Mesodermal cell (in vitro differentiated cells): ENCODE results near the gene TUBB8.
"Not testable (repeated sequence)": the region's sequence is repeated elsewhere in the genome, so short reads cannot be mapped to it uniquely, and the experiment has no call there.

Source experiments
- H3K27ac ChIP-seq: 2 replicates; pipeline ENCODE4 v1.7.0; 2013; ENCODE audit warnings: mild to moderate bottlenecking, low read depth, low read length, moderate library complexity; ENCODE audit not compliant: severe bottlenecking
- H3K36me3 ChIP-seq: 2 replicates; pipeline ENCODE4 v1.7.1; 2013; ENCODE audit warnings: mild to moderate bottlenecking, low read length, moderate library complexity; ENCODE audit not compliant: control insufficient read depth, insufficient read depth
- H3K4me1 ChIP-seq: one replicate; pipeline ENCODE4 v1.7.1; 2013; ENCODE audit warnings: mild to moderate bottlenecking, low read length; ENCODE audit not compliant: insufficient read depth, control insufficient read depth, poor library complexity, severe bottlenecking
- H3K4me3 ChIP-seq: 2 replicates; pipeline ENCODE4 v1.7.0; 2013; ENCODE audit warnings: low read length, control low read depth, mild to moderate bottlenecking; ENCODE audit not compliant: insufficient read depth, poor library complexity, severe bottlenecking; ENCODE audit errors: extremely low read depth
- H3K9me3 ChIP-seq: 2 replicates; pipeline ENCODE4 v1.7.1; 2013; ENCODE audit warnings: mild to moderate bottlenecking, low read length, moderate library complexity; ENCODE audit not compliant: control insufficient read depth
- WGBS, 2 experiments: methylation state at CpG; one replicate each; pipeline ENCODE4 v1.1.5; 2013; ENCODE audit warnings: missing lambda C conversion rate in 2 of 2; ENCODE audit not compliant: insufficient coverage in 2 of 2; 5-methylcytosine and 5-hydroxymethylcytosine counted together

The TUBB8 gene

DNA sequence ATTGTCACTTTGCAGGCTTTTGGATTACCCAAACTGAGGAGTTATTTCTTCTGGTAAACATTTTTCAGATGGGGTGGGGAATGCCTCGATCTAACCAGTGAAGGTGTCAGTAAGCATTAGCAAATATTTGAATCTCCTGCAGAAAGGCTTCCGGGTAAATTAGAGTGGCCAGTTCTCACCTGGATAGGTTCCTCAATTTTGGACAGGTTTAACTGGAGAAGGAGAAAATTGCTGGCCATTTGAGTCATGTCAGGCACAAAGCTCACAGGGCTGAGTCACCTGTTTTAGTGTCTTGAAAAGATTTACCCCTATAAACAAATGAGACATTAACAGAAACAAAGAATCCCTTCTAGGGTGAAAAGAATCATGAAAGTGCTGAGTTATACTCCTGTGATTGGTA is 830 bp upstream of the TUBB8 start:
- not testable (repeated sequence) for H3K27ac ChIP-seq, H3K4me1 ChIP-seq, H3K9me3 ChIP-seq, H3K36me3 ChIP-seq, H3K4me3 ChIP-seq
- 68 to 86% methylated on average over 2 of the region's 2 CpGs for WGBS, 2 experiments

DNA sequence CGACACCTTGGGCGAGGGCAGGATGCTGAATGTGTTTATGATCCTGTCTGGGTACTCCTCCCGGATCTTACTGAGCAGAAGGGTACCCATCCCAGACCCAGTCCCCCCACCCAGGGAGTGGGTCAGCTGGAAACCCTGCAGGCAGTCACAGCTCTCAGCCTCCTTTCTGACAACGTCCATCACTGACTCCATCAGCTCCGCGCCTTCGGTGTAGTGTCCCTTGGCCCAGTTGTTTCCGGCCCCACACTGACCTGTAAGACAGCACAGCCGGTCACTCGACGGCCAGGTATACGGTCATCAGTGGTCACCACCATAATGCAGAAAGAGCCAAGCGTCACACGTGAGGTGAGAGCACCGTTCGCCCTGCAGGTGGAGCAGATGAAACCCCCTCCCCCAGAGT is 1.2 kb downstream of the TUBB8 start:
- H3K27ac ChIP-seq, H3K9me3 ChIP-seq, H3K4me1 ChIP-seq, H3K36me3 ChIP-seq, H3K4me3 ChIP-seq: not testable (repeated sequence)
- WGBS, 2 experiments = 85 to 93% methylated on average over 7 to 8 of the region's 16 CpGs

DNA sequence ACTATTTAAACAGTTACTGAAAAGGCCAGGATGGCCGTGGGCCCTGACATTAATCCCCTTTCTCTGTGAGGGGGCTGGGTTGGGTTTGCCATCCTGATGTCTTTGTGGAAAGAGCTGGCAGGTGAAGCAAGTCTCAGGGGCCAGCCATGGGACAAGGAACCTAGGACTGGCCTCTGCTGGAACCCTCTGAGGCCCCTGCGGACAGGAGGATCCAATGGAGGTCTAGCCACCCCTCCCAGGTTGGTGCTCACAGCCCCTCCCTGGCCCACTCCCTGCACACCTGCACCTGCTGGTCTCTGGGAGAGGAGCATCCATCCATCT is 35.8 kb downstream of the TUBB8 start:
- not testable (repeated sequence) for H3K9me3 ChIP-seq, H3K27ac ChIP-seq, H3K4me3 ChIP-seq, H3K4me1 ChIP-seq, H3K36me3 ChIP-seq
- 60% methylated on average over 1 of the region's 2 CpGs; no CpG with 5 or more reads in 1 of the 2 experiments for WGBS, 2 experiments

DNA sequence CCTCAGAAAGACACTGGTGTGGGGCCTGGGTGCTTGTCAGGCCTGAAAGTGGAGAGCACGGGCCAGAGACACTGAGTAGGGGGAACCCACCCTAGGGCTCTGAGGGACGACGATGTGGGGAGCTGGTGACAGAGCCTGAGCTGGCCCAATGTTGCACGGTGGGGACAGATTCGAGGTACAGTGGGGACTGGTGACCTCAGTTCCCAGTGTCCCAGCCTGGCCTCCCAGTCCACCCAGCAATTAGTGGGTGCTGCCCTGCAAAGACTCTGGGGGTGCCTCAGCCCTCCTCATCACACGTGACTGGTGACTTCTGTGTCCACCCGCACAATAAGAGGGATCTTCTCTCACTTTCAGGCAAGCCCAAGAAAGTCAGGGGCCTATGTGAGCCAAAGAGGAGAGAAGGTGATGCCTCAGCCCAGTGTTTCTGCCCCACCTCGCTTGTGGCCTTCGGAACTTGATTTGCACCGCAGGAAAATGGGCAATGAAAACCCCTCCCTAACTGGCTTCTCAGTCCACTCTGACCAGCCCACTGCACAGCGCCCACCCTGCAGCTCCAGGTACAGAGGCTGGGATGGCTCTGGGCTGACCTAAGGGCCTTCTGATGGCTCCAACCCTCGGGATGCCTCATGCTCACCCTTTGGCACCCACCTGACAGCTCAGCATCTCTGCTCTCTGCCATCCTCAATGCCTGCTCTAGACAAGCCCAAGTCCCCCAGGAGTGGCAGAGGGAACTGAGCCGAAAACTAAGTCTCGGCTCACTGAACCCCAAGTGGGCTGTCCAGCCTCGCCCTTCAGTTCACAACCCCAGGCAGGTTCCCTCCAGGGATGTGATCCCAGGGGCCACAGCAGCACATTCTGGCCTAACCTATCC is 36.4 kb downstream of the TUBB8 start:
- H3K9me3 ChIP-seq, H3K4me3 ChIP-seq, H3K36me3 ChIP-seq, H3K27ac ChIP-seq, H3K4me1 ChIP-seq: not testable (repeated sequence)
- 100% methylated on average over 1 of the region's 15 CpGs; no CpG with 5 or more reads in 1 of the 2 experiments for WGBS, 2 experiments

DNA sequence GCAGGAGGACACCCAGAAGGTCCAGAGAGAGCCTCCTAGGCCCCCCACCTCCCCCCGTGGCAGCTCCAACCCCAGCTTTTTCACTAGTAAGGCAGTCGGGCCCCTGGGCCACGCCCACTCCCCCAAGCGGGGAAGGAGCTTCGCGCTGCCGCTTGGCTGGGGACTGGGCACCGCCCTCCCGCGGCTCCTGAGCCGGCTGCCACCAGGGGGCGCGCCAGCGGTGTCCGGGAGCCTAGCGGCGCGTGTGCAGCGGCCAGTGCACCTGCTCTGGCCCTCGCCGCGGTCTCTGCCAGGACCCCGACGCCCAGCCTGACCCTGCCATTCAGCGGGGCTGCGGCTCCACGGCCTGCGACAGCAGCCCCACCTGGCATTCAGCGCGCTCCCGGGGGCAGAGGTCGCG is 37.8 kb downstream of the TUBB8 start:
- 47% methylated on average over 7 of the region's 33 CpGs; no CpG with 5 or more reads in 1 of the 2 experiments for WGBS, 2 experiments
- H3K36me3 ChIP-seq, H3K27ac ChIP-seq, H3K4me1 ChIP-seq, H3K4me3 ChIP-seq, H3K9me3 ChIP-seq: not testable (repeated sequence)

DNA sequence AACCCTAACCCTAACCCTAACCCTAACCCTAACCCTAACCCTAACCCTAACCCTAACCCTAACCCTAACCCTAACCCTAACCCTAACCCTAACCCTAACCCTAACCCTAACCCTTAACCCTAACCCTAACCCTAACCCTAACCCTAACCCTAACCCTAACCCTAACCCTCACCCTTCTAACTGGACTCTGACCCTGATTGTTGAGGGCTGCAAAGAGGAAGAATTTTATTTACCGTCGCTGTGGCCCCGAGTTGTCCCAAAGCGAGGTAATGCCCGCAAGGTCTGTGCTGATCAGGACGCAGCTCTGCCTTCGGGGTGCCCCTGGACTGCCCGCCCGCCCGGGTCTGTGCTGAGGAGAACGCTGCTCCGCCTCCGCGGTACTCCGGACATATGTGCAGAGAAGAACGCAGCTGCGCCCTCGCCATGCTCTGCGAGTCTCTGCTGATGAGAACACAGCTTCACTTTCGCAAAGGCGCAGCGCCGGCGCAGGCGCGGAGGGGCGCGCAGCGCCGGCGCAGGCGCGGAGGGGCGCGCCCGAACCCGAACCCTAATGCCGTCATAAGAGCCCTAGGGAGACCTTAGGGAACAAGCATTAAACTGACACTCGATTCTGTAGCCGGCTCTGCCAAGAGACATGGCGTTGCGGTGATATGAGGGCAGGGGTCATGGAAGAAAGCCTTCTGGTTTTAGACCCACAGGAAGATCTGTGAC is 38.7 kb downstream of the TUBB8 start:
- WGBS, 2 experiments = no CpG with 5 or more reads among the region's 42 CpGs
- H3K4me3 ChIP-seq, H3K4me1 ChIP-seq, H3K9me3 ChIP-seq, H3K36me3 ChIP-seq, H3K27ac ChIP-seq: not testable (repeated sequence)
